B cell (primary cell): ENCODE measurements around the gene ITGA6. TPM values are rescaled to one million over a fixed set of nuclear protein-coding genes. Genes with fewer than 3 reads are reported as not detected.

ENCODE experiments used
- ATAC-seq: fragments of 200-7000 bp; cut with Tn5 transposase; one replicate; pipeline ENCODE4 v1.10.0; 2021; ENCODE audit warnings: low read depth, mild to moderate bottlenecking, moderate number of reproducible peaks, moderate library complexity
- CTCF ChIA-PET: fragments of 350-600 bp; sonication (Branson Sonifier 250); formaldehyde crosslinking; loops from one replicate; lab custom pipeline; 2021; ENCODE audit warnings: antibody characterized with exemption, inconsistent platforms; lab: Charles Lee
- POLR2A ChIA-PET: fragments of 350-600 bp; sonication (Branson Sonifier 250); formaldehyde crosslinking; loops from one replicate; lab custom pipeline; 2021; ENCODE audit warnings: antibody characterized with exemption; lab: Charles Lee
- DNase-seq: peaks from one replicate; pipeline ENCODE4 v3.0.0; 2013
- H2AFZ ChIP-seq: 2 replicates; pipeline ENCODE4 v1.6.1; 2012; ENCODE audit warnings: mild to moderate bottlenecking, low read depth, low read length; ENCODE audit not compliant: insufficient read depth, poor library complexity, severe bottlenecking
- H3K27ac ChIP-seq, 2 donors: 1 replicate in 1 of 2; 2 replicates in 1 of 2; pipeline ENCODE4 v1.5.1; 2012 to 2013; ENCODE audit warnings: low read length in 2 of 2, mild to moderate bottlenecking in 2 of 2, moderate library complexity in 1 of 2
- H3K27me3 ChIP-seq, 4 experiments: fragments of 200-600 bp in 1 of 4; sonication (generic) in 1 of 4; replicated peaks in 1 of 4; 1 replicate in 2 of 4; 2 replicates in 2 of 4; pipeline versions ENCODE4 v1.6.1 to v1.7.0; 2013 to 2016; ENCODE audit warnings: low read length in 3 of 4, mild to moderate bottlenecking in 2 of 4, mixed read lengths in 1 of 4, moderate library complexity in 1 of 4; ENCODE audit not compliant: insufficient read depth in 4 of 4, control insufficient read depth in 3 of 4; ENCODE audit errors: control extremely low read depth in 1 of 4
- H3K36me3 ChIP-seq, 2 experiments: replicated peaks in 1 of 2; 1 replicate in 1 of 2; 2 replicates in 1 of 2; pipeline versions ENCODE4 v1.6.1 to v1.7.1; 2013; ENCODE audit warnings: low read length in 1 of 2; ENCODE audit not compliant: insufficient read depth in 2 of 2, control insufficient read depth in 1 of 2; ENCODE audit errors: control extremely low read depth in 1 of 2, extremely low read depth in 1 of 2
- H3K4me1 ChIP-seq, 2 donors: fragments of 200-600 bp in 1 of 2; sonication (generic) in 1 of 2; 1 replicate in 1 of 2; 2 replicates in 1 of 2; pipeline versions ENCODE4 v1.5.1 to v1.6.1; 2013 to 2017; ENCODE audit warnings: low read length in 2 of 2; ENCODE audit not compliant: control insufficient read depth in 2 of 2, insufficient read depth in 2 of 2
- H3K4me2 ChIP-seq: replicated peaks from 2 replicates; pipeline ENCODE3; 2012; ENCODE audit warnings: mild to moderate bottlenecking, low read depth, low read length; ENCODE audit not compliant: poor library complexity, severe bottlenecking
- H3K4me3 ChIP-seq, 5 experiments: fragments of 200-600 bp in 1 of 5; sonication (generic) in 1 of 5; 1 replicate in 3 of 5; 2 replicates in 2 of 5; pipeline versions ENCODE4 v1.5.1 to v1.7.0; 2011 to 2016; ENCODE audit warnings: low read length in 4 of 5, mild to moderate bottlenecking in 4 of 5, low read depth in 2 of 5, control low read depth in 1 of 5, moderate library complexity in 1 of 5; ENCODE audit not compliant: insufficient read depth in 1 of 5; ENCODE audit errors: control extremely low read depth in 1 of 5, extremely low read depth in 1 of 5
- H3K79me2 ChIP-seq: fragments of 200-600 bp; sonication (generic); one replicate; pipeline ENCODE4 v1.6.0; 2016; ENCODE audit warnings: low read length; ENCODE audit not compliant: control insufficient read depth, insufficient read depth
- H3K9ac ChIP-seq: fragments of 200-600 bp; sonication (generic); 2 replicates; pipeline ENCODE4 v1.6.1; 2017; ENCODE audit warnings: mild to moderate bottlenecking, low read length, moderate library complexity
- H3K9me3 ChIP-seq, 3 donors: one replicate each; pipeline versions ENCODE4 v1.6.1 to v1.7.1; 2013; ENCODE audit warnings: low read length in 2 of 3; ENCODE audit not compliant: control insufficient read depth in 2 of 3, insufficient read depth in 1 of 3; ENCODE audit errors: control extremely low read depth in 1 of 3
- H4K20me1 ChIP-seq: 2 replicates; pipeline ENCODE4 v1.6.0; 2012; ENCODE audit warnings: mild to moderate bottlenecking, low read length; ENCODE audit not compliant: insufficient read depth, control insufficient read depth, poor library complexity, severe bottlenecking
- H3K27ac Mint-ChIP-seq: one replicate; pipeline ENCODE4 v1.8.0; 2021; ENCODE audit warnings: mixed read lengths
- H3K27me3 Mint-ChIP-seq: one replicate; pipeline ENCODE4 v1.8.0; 2021; ENCODE audit warnings: mixed read lengths
- H3K4me1 Mint-ChIP-seq: one replicate; pipeline ENCODE4 v1.8.0; 2021; ENCODE audit warnings: mixed read lengths
- H3K4me3 Mint-ChIP-seq: one replicate; pipeline ENCODE4 v1.8.0; 2021; ENCODE audit warnings: mixed read lengths
- H3K9me3 Mint-ChIP-seq: one replicate; pipeline ENCODE4 v1.8.0; 2022; ENCODE audit warnings: mixed read lengths; ENCODE audit not compliant: insufficient read depth
- EZH2 ChIP-seq: IDR thresholded peaks from 2 replicates; pipeline ENCODE4 v1.6.1; 2012; ENCODE audit warnings: borderline replicate concordance, low read depth, mild to moderate bottlenecking, moderate library complexity, low read length; ENCODE audit not compliant: insufficient read depth, poor library complexity, severe bottlenecking
- whole genome bisulfite sequencing: methylation state at CpG from one replicate; pipeline ENCODE4 v1.1.5; 2013; ENCODE audit warnings: missing lambda C conversion rate; ENCODE audit not compliant: insufficient coverage; 5-methylcytosine and 5-hydroxymethylcytosine counted together
- intact Hi-C: fragments of 100-400 bp; cut with micrococcal nuclease; formaldehyde crosslinking; loops from one replicate; pipeline ENCODE4 v1.10.0; 2022
- polyA plus RNA-seq: library from polyadenylated mRNA; depleted of rRNA; stranded (reverse); fragments of >200 nt; gene quantifications from 2 replicates; pipeline ENCODE4 v1.2.3, GENCODE V29; 2012
- total RNA-seq, 2 donors: library from RNA; stranded (reverse); fragments of 120-200 nt in 1 of 2; gene quantifications; 1 replicate in 1 of 2; 2 replicates in 1 of 2; pipeline versions ENCODE4 v1.2.3 to v1.2.4, GENCODE V29; 2013 to 2022
- TF ChIP-seq, protein P1 (sequence below): fragments of 200-600 bp; IDR thresholded peaks from one replicate; pipeline ENCODE4 v1.8.0; 2022; ENCODE audit warnings: antibody characterized with exemption, mild to moderate bottlenecking

Gene ITGA6
- total and polyA plus RNA-seq, 2 donors (not counting 1 experiment from before 2014, with no cell fraction given): 0.17 to 0.98 TPM

DNA sequence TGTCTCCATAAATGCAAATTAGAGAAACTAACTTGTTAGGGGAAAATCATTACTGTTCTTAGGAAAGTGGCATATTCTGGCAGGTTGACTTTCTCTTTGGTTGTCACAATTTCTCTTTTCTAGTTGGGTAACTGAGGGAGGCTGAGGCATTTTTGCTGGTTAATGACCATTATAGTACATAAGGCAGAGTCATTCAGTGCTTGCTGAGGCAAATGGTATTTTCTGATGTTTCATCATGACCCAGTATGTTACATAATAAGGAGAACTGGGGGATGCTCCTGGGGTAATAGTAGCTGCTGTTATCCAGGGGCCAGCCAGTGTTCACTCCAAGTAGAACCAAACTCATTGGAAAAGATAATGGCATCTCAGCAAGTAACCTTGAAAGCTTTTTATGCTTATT, 62.3 kb downstream of the ITGA6 start:
- H3K4me2 ChIP-seq: no peak overlapping the region
- DNase-seq (no peak), ATAC-seq (no peak)
- TF ChIP-seq EZH2: no peak
- TF ChIP-seq, protein P1, sequence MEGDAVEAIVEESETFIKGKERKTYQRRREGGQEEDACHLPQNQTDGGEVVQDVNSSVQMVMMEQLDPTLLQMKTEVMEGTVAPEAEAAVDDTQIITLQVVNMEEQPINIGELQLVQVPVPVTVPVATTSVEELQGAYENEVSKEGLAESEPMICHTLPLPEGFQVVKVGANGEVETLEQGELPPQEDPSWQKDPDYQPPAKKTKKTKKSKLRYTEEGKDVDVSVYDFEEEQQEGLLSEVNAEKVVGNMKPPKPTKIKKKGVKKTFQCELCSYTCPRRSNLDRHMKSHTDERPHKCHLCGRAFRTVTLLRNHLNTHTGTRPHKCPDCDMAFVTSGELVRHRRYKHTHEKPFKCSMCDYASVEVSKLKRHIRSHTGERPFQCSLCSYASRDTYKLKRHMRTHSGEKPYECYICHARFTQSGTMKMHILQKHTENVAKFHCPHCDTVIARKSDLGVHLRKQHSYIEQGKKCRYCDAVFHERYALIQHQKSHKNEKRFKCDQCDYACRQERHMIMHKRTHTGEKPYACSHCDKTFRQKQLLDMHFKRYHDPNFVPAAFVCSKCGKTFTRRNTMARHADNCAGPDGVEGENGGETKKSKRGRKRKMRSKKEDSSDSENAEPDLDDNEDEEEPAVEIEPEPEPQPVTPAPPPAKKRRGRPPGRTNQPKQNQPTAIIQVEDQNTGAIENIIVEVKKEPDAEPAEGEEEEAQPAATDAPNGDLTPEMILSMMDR: no peak
- no peak overlapping the region for H3K27ac ChIP-seq
- Mint-ChIP-seq H3K4me3 (no peak overlapping the region), H3K27me3 (no peaks in the 10 kb centered on the region), H3K4me1 (no peaks in the 10 kb centered on the region), H3K27ac (no peak overlapping the region), H3K9me3 (no peaks in the 10 kb centered on the region)
- CTCF ChIA-PET: no interaction called here
- no peaks in the 10 kb centered on the region for H3K79me2 ChIP-seq
- H4K20me1 ChIP-seq: no peaks in the 10 kb centered on the region
- H3K4me3 ChIP-seq: no peak overlapping the region
- H2AFZ ChIP-seq: no peak overlapping the region
- H3K9ac ChIP-seq: no peak overlapping the region
- intact Hi-C loops: no loop called here
- POLR2A ChIA-PET: no interaction called here
- H3K9me3 ChIP-seq: no peaks in the 10 kb centered on the region
- peaks cover 0 to 11% of the 10 kb centered on the region in 2 experiments for H3K36me3 ChIP-seq
- H3K27me3 ChIP-seq: no peaks in the 10 kb centered on the region
- peaks cover 3 to 6% of the 10 kb centered on the region in 2 donors for H3K4me1 ChIP-seq

DNA sequence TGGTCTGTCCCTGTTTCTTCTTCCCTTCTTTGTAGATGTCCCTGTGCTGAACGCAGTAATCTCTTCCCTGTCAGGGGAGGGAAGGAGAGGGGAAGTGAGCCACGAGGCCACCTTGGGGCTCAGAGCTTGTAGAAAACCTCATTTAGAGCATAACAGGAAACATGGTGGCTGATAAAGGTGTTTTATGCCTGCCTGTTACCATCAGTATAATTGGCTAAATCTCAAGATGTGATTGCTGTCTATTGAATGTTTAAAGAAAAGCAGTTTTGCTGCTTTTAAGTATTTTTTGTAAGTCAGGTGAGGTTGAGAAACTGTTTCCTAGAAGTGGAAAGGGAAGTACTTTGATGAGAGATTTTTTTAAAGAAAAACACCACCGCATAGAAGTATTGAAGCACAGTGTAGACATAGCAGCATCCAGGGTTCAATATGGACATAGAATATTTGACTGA, 68.8 kb downstream of the ITGA6 start:
- CTCF ChIA-PET: no interaction called here
- H4K20me1 ChIP-seq: no peaks in the 10 kb centered on the region
- no peaks in the 10 kb centered on the region for H3K27me3 ChIP-seq
- Mint-ChIP-seq H3K9me3 (no peaks in the 10 kb centered on the region), H3K27ac (peak overlapping the region; percentile 90), H3K4me1 (peaks cover 23% of the 10 kb centered on the region), H3K27me3 (no peaks in the 10 kb centered on the region), H3K4me3 (peak overlapping the region; percentile 66)
- peaks cover 28 to 29% of the 10 kb centered on the region in 2 donors for H3K4me1 ChIP-seq
- peak overlapping the region; percentile 55 for H2AFZ ChIP-seq
- ATAC-seq: peak; percentile 41
- peak overlapping the region; percentile 64 to 78 for H3K27ac ChIP-seq
- peak overlapping the region in 1 of 5 experiments; percentile 21 for H3K4me3 ChIP-seq
- H3K4me2 ChIP-seq: peak overlapping the region; percentile 49
- POLR2A ChIA-PET: no interaction called here
- no peaks in the 10 kb centered on the region for H3K79me2 ChIP-seq
- peak overlapping the region; percentile 12 for H3K9ac ChIP-seq
- peak; percentile 54 for DNase-seq
- TF ChIP-seq, protein P1: no peak
- no peak for TF ChIP-seq EZH2
- H3K9me3 ChIP-seq: no peaks in the 10 kb centered on the region
- intact Hi-C loops: no loop called here
- peaks cover 0 to 7% of the 10 kb centered on the region in 2 experiments for H3K36me3 ChIP-seq
- no CpG with 5 or more reads among the region's 3 CpGs for WGBS
